Measurements from ENCODE around the gene CLCN5.

CLCN5 gene

GRCh38 chrX:49934148-49934547, 11.8 kb downstream of the CLCN5 start:
- H3K36me3 ChIP-seq (ENCODE audit: control insufficient read depth in 2 of 2, insufficient read depth in 1 of 2, low read length in 2 of 2): no peaks in the 10 kb centered on the region
- ChIA-PET POLR2A (no interaction called here), CTCF (interaction anchor here (0.7 to 1.0 kb wide), 3 partner anchors 12 to 19 kb away, joined by 3 to 4 read pairs (median 3); partner anchors contain the start of gene CLCN5)
- H3K27ac ChIP-seq (ENCODE audit: extremely low read depth, low read depth, low read length): no peak overlapping the region
- H3K4me3 ChIP-seq (ENCODE audit: low read depth, low read length): no peak overlapping the region
- no peaks in the 10 kb centered on the region for H3K9me3 ChIP-seq (ENCODE audit: control insufficient read depth, insufficient read depth, low read depth, low read length)
- TF ChIP-seq ZNF76 (tag by site-specific recombination; IDR thresholded peaks at IDR 0.05; ENCODE audit: borderline replicate concordance, low read depth) (no peak), ZNF704 (tag by site-specific recombination; IDR thresholded peaks at IDR 0.05) (no peak), GLI4 (tag by site-specific recombination; IDR thresholded peaks at IDR 0.05) (no peak), KLF10 (tag by site-specific recombination; IDR thresholded peaks at IDR 0.05) (no peak), ZNF701 (tag by site-specific recombination; IDR thresholded peaks at IDR 0.05) (no peak), ZNF600 (tag by site-specific recombination; IDR thresholded peaks at IDR 0.05) (no peak), ZSCAN30 (tag by site-specific recombination; IDR thresholded peaks at IDR 0.05) (no peak), ZNF654 (tag by site-specific recombination; IDR thresholded peaks at IDR 0.05; ENCODE audit: low read depth) (no peak), PRDM6 (tag by site-specific recombination; IDR thresholded peaks at IDR 0.05) (no peak), ZFHX2 (tag by site-specific recombination; conservative IDR thresholded peaks at IDR 0.05) (no peak), PRDM1 (tag by site-specific recombination; IDR thresholded peaks at IDR 0.05) (no peak), ZNF555 (tag by site-specific recombination; conservative IDR thresholded peaks at IDR 0.05) (no peak), ZNF398 (tag by site-specific recombination; IDR thresholded peaks at IDR 0.05) (no peak), ZNF626 (tag by site-specific recombination; IDR thresholded peaks at IDR 0.05) (no peak), ZNF274 (IDR thresholded peaks at IDR 0.05; ENCODE audit: low read length) (no peak), ZNF274 (tag by site-specific recombination; IDR thresholded peaks at IDR 0.05; ENCODE audit: borderline replicate concordance) (no peak), ZNF112 (tag by site-specific recombination; IDR thresholded peaks at IDR 0.05) (no peak), ZNF221 (tag by site-specific recombination; IDR thresholded peaks at IDR 0.05; ENCODE audit: borderline replicate concordance) (no peak), GLIS2 (tag by site-specific recombination; IDR thresholded peaks at IDR 0.05) (no peak), ZNF391 (tag by site-specific recombination; IDR thresholded peaks at IDR 0.05; ENCODE audit: borderline replicate concordance, low read depth) (no peak), IKZF3 (tag by site-specific recombination; IDR thresholded peaks at IDR 0.05) (no peak)
- H3K4me1 ChIP-seq (ENCODE audit: control insufficient read depth, insufficient read depth, low read length): no peaks in the 10 kb centered on the region

- H3K36me3 ChIP-seq (ENCODE audit: control insufficient read depth in 2 of 2, insufficient read depth in 1 of 2, low read length in 2 of 2): no peaks in the 10 kb centered on the region
- no peak overlapping the region for H3K27ac ChIP-seq (ENCODE audit: extremely low read depth, low read depth, low read length)
- H3K9me3 ChIP-seq (ENCODE audit: control insufficient read depth, insufficient read depth, low read depth, low read length): no peaks in the 10 kb centered on the region
- no peak overlapping the region for H3K4me3 ChIP-seq (ENCODE audit: low read depth, low read length)
- ChIA-PET CTCF (interaction anchor here (0.6 to 1.0 kb wide), 3 partner anchors 12 to 99 kb away, joined by 3 to 4 read pairs (median 3); partner anchors contain the start of gene CLCN5), POLR2A (no interaction called here)
- TF ChIP-seq ZNF571 (tag by site-specific recombination; IDR thresholded peaks at IDR 0.05): no peak
- no peak for TF ChIP-seq CTCF (tag by site-specific recombination; IDR thresholded peaks at IDR 0.05)
- no peak for TF ChIP-seq ZNF155 (tag by site-specific recombination; IDR thresholded peaks at IDR 0.05)
- no peak for TF ChIP-seq ZBTB20 (tag by site-specific recombination; IDR thresholded peaks at IDR 0.05)
- no peak for TF ChIP-seq ZBTB21 (tag by site-specific recombination; IDR thresholded peaks at IDR 0.05)
- H3K4me1 ChIP-seq (ENCODE audit: control insufficient read depth, insufficient read depth, low read length): no peaks in the 10 kb centered on the region
Observed at GRCh38 chrX:49934729-49935128, 12.3 kb downstream of the CLCN5 start.
